ENCODE data around the gene MTAP. TPM values are rescaled to one million over a fixed set of nuclear protein-coding genes. Genes with fewer than 3 reads are reported as not detected.

Gene MTAP
- total RNA-seq, 4 donors from 2014 or later: 23.2 to 31.4 (median 29.1) TPM

DNA sequence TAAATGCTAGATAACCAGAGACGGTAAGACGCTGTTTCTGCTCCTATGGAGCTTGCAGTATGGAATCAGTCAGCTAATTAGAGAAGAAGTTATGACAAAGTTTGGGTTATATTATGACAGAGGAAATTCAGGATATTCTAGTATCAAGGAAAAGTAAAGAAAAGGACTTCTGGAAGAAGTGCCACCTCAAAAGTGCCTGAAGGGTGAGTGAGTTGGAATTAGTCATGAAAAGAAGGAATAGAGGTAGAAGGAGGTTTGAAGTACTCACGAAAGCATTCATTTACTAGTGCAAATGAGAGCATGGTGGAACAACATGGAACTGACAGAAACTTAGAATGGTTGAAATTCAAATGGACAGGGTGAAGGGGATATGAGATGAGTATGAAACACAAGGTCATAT, 40.4 kb upstream of the MTAP start:
- Histone ChIP-seq H3K4me3 (no peak overlapping the region), H3K4me1 (no peaks in the 10 kb centered on the region), H3K27me3 (peaks cover 10% of the 10 kb centered on the region), H3K27ac (no peak overlapping the region), H3K9me3 (no peaks in the 10 kb centered on the region), H3K36me3 (no peaks in the 10 kb centered on the region)
- ATAC-seq: no peak
- WGBS, 2 donors (ENCODE audit: low coverage in 1 of 2): 81 to 83% methylated on average over 3 of the region's 3 CpGs
- TF ChIP-seq POLR2A (IDR thresholded peaks at IDR 0.05): no peak
- no peak for TF ChIP-seq EP300 (IDR thresholded peaks at IDR 0.05)
- no peak for TF ChIP-seq POLR2AphosphoS5 (IDR thresholded peaks at IDR 0.05)
- TF ChIP-seq, protein P1, sequence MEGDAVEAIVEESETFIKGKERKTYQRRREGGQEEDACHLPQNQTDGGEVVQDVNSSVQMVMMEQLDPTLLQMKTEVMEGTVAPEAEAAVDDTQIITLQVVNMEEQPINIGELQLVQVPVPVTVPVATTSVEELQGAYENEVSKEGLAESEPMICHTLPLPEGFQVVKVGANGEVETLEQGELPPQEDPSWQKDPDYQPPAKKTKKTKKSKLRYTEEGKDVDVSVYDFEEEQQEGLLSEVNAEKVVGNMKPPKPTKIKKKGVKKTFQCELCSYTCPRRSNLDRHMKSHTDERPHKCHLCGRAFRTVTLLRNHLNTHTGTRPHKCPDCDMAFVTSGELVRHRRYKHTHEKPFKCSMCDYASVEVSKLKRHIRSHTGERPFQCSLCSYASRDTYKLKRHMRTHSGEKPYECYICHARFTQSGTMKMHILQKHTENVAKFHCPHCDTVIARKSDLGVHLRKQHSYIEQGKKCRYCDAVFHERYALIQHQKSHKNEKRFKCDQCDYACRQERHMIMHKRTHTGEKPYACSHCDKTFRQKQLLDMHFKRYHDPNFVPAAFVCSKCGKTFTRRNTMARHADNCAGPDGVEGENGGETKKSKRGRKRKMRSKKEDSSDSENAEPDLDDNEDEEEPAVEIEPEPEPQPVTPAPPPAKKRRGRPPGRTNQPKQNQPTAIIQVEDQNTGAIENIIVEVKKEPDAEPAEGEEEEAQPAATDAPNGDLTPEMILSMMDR (IDR thresholded peaks at IDR 0.05): no peak

DNA sequence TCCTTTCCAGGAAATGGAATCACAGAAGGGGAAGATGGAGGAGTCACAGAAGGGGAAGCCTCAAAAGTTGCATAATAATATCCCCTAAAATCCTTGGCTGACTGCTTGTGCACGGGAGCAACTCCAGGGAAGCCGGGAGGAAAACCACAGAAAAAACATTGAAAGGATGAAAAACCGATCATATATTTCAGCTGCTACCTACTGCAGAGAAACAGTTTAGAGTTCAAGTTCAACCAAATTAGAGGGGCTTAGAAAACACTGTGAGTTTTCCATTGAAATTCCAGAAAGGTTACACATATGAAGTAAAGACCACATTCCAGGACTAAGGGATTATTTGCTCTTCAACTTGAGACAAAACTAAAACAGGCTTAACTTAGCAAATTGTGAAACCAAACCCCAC, 37.6 kb upstream of the MTAP start:
- WGBS, 2 donors (ENCODE audit: low coverage in 1 of 2): 49 to 81% methylated on average over 3 of the region's 3 CpGs

DNA sequence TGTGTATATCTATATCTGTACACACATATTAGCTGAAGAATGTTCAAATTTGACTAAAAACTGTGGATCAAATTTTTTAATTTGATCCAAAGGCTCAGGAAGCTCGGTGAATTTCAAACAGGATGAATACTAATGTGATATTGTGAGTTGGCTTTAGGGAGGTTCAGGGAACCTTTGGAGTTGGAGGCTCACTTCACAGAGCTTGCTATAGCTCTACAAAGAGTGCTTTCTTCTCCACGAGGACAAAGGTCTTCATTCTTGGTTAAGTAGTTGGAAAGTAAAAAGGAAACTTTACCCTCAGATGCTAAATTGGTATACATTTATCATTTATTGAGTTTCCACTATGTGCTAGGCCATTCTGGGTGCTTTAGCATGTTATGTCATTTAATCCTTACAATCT, 36.3 kb upstream of the MTAP start:
- TF ChIP-seq POLR2A (IDR thresholded peaks at IDR 0.05) (no peak), POLR2AphosphoS5 (IDR thresholded peaks at IDR 0.05) (no peak), EP300 (IDR thresholded peaks at IDR 0.05) (no peak)
- TF ChIP-seq, protein P1 (IDR thresholded peaks at IDR 0.05): no peak
- no peak overlapping the region for H3K4me3 ChIP-seq
- 35 to 57% methylated on average over 2 of the region's 2 CpGs for whole genome bisulfite sequencing, 2 donors (ENCODE audit: low coverage in 1 of 2)
- no peaks in the 10 kb centered on the region for H3K9me3 ChIP-seq
- H3K4me1 ChIP-seq: no peaks in the 10 kb centered on the region
- no peak overlapping the region for H3K27ac ChIP-seq
- peaks cover 4% of the 10 kb centered on the region for H3K27me3 ChIP-seq
- no peak for ATAC-seq
- no peaks in the 10 kb centered on the region for H3K36me3 ChIP-seq

More for the DNA sequence above, 37.6 kb upstream of the MTAP start:
- Histone ChIP-seq H3K4me3 (no peak overlapping the region), H3K27ac (no peak overlapping the region), H3K36me3 (no peaks in the 10 kb centered on the region), H3K9me3 (no peaks in the 10 kb centered on the region), H3K4me1 (no peaks in the 10 kb centered on the region), H3K27me3 (peaks cover 4% of the 10 kb centered on the region)
- ATAC-seq: no peak
- TF ChIP-seq POLR2A (IDR thresholded peaks at IDR 0.05): no peak
- TF ChIP-seq, protein P1 (IDR thresholded peaks at IDR 0.05): no peak
- TF ChIP-seq POLR2AphosphoS5 (IDR thresholded peaks at IDR 0.05): no peak
- no peak for TF ChIP-seq EP300 (IDR thresholded peaks at IDR 0.05)

DNA sequence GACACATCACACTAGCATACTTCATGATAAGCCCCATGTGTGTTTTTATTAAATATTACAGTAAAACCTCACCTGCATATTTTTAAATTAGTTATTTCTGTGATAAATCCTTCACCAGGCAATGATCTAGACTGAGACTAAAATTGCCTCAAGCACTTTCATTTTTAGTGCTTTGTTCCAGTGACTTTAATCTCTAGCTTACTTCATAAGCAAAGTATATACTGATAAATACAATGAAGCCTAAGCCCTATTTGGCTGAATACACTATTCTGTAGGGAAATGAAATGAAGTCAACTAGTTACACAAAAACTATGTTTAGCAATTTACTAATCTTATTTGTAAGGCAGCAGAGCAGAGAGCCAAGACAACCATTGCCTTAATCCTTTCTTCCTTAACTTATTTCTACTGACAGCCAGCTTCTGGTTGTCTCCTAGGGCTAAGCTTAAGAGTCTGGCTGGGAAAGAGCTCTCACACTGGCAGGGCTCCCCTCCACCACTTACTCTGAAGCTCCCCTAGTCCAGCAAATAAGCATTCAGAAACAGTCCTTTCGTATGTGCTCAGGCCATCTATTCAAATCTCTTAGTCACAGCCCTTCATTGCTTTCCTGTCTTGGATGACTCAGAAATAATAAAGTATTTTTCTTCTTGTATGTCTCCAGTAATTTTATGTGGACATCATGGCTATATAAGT, 31.4 kb upstream of the MTAP start:
- no peak for ATAC-seq
- H3K9me3 ChIP-seq: no peaks in the 10 kb centered on the region
- no peaks in the 10 kb centered on the region for H3K4me1 ChIP-seq
- TF ChIP-seq POLR2AphosphoS5 (IDR thresholded peaks at IDR 0.05) (no peak), EP300 (IDR thresholded peaks at IDR 0.05) (no peak), POLR2A (IDR thresholded peaks at IDR 0.05) (no peak)
- TF ChIP-seq, protein P1 (IDR thresholded peaks at IDR 0.05): no peak
- H3K27me3 ChIP-seq: no peaks in the 10 kb centered on the region
- 44 to 50% methylated on average over 1 of the region's 1 CpG for whole genome bisulfite sequencing, 2 donors (ENCODE audit: low coverage in 1 of 2)
- no peak overlapping the region for H3K27ac ChIP-seq
- H3K36me3 ChIP-seq: no peaks in the 10 kb centered on the region
- H3K4me3 ChIP-seq: no peak overlapping the region

DNA sequence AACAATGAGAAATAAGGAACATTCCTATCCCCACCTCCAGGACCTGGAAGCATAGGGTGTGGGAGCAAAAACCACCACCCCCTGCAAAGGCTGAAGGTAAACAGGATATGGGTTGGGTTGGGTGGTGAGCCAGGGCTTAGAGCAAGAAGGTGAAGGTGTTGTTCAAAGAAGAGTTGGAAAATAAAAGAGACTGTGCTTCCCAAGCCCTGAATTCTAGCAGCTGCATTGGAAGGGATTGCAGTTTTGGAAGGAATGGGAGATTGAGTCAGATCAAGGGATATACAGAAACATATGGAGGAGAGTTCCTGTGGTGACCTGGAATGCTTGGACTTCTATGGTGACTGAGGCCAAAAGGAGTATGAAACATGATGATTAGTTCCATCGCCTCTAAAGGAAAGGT, 24.7 kb upstream of the MTAP start:
- Histone ChIP-seq H3K4me3 (no peak overlapping the region), H3K4me1 (no peaks in the 10 kb centered on the region), H3K27me3 (peaks cover 3% of the 10 kb centered on the region), H3K27ac (no peak overlapping the region), H3K9me3 (no peaks in the 10 kb centered on the region), H3K36me3 (no peaks in the 10 kb centered on the region)
- ATAC-seq: no peak
- no peak for TF ChIP-seq POLR2AphosphoS5 (IDR thresholded peaks at IDR 0.05)
- TF ChIP-seq POLR2A (IDR thresholded peaks at IDR 0.05): no peak
- TF ChIP-seq EP300 (IDR thresholded peaks at IDR 0.05): no peak
- TF ChIP-seq, protein P1 (IDR thresholded peaks at IDR 0.05): no peak
- 42 to 71% methylated on average over 1 of the region's 1 CpG for WGBS, 2 donors (ENCODE audit: low coverage in 1 of 2)
